GM18505 (cell line): Measurements from ENCODE around the gene PLEKHJ1.

Experiments used
- ATAC-seq: cut with Tn5 transposase; IDR thresholded peaks from one replicate; pipeline ENCODE4 v1.9.1; 2021; ENCODE audit not compliant: unreplicated experiment
- POLR2A ChIP-seq: IDR thresholded peaks from 4 replicates; pipeline ENCODE4 v1.6.1; 2011; ENCODE audit warnings: borderline replicate concordance; ENCODE audit not compliant: insufficient read depth, insufficient read length; ENCODE audit errors: extremely low read depth

The PLEKHJ1 gene

GRCh38 chr19:2259336-2259735 lies 23.2 kb upstream of the PLEKHJ1 start:
- TF ChIP-seq POLR2A = no peak
- ATAC-seq = no peak

- TF ChIP-seq POLR2A = no peak
- no peak for ATAC-seq
Observed at GRCh38 chr19:2255982-2256685, 20.0 kb upstream of the PLEKHJ1 start, which contains the start of gene JSRP1. Gene JSRP1 (minus strand): TSS chr19:2256417. CDS start chr19:2255314, 1,103 bp downstream.

GRCh38 chr19:2255112-2255845 lies 19.1 kb upstream of the PLEKHJ1 start:
- no peak for ATAC-seq

GRCh38 chr19:2254064-2254872 lies 18.1 kb upstream of the PLEKHJ1 start:
- ATAC-seq = no peak
- no peak for TF ChIP-seq POLR2A

More at GRCh38 chr19:2255112-2255845, 19.1 kb upstream of the PLEKHJ1 start:
- TF ChIP-seq POLR2A = no peak

- TF ChIP-seq POLR2A = no peak
- ATAC-seq = no peak
Observed at GRCh38 chr19:2253106-2254063, 17.3 kb upstream of the PLEKHJ1 start.

GRCh38 chr19:2252797-2253105 lies 16.6 kb upstream of the PLEKHJ1 start:
- no peak for ATAC-seq
- TF ChIP-seq POLR2A = no peak

- TF ChIP-seq POLR2A = no peak
- ATAC-seq = no peak
Observed at GRCh38 chr19:2252055-2252796, 16.1 kb upstream of the PLEKHJ1 start.

GRCh38 chr19:2251106-2252054 lies 15.3 kb upstream of the PLEKHJ1 start:
- TF ChIP-seq POLR2A = no peak
- ATAC-seq = no peak

GRCh38 chr19:2250766-2251105 lies 14.6 kb upstream of the PLEKHJ1 start:
- no peak for TF ChIP-seq POLR2A
- ATAC-seq = no peak

- no peak for TF ChIP-seq POLR2A
- ATAC-seq = no peak
Observed at GRCh38 chr19:2249880-2250765, 14.0 kb upstream of the PLEKHJ1 start.
